Neural cell (in vitro differentiated cells): ENCODE results near the gene CPM. TPM values are rescaled to one million over a fixed set of nuclear protein-coding genes. Genes with fewer than 3 reads are reported as not detected.

ENCODE experiments used
- H2AFZ ChIP-seq: fragments of 200-600, 300-800 bp; sonication (generic), shearing (Covaris generic); 2 replicates; pipeline ENCODE4 v1.6.0; 2014; ENCODE audit warnings: low read depth, mild to moderate bottlenecking, antibody characterized with exemption, low read length, moderate library complexity
- H3F3A ChIP-seq: fragments of 200-600 bp; shearing (Covaris generic); 2 replicates; pipeline ENCODE4 v1.6.1; 2016; ENCODE audit warnings: mild to moderate bottlenecking, moderate library complexity, mixed read lengths, antibody characterized with exemption, low read length; ENCODE audit not compliant: insufficient read depth, poor library complexity, severe bottlenecking
- H3K27ac ChIP-seq: fragments of 200-600, 300-800 bp; sonication (generic), shearing (Covaris generic); 2 replicates; pipeline ENCODE4 v1.5.1; 2014; ENCODE audit warnings: mild to moderate bottlenecking, low read length, moderate library complexity
- H3K27me3 ChIP-seq: fragments of 300-800, 200-600 bp; sonication (generic), shearing (Covaris generic); 2 replicates; pipeline ENCODE4 v1.6.0; 2014; ENCODE audit warnings: mild to moderate bottlenecking, low read depth, low read length, moderate library complexity; ENCODE audit not compliant: insufficient read depth
- H3K36me3 ChIP-seq: fragments of 300-800, 200-600 bp; sonication (generic), shearing (Covaris generic); 2 replicates; pipeline ENCODE4 v1.5.1; 2014; ENCODE audit warnings: mild to moderate bottlenecking, antibody characterized with exemption, low read length, moderate library complexity; ENCODE audit not compliant: insufficient read depth
- H3K4me2 ChIP-seq: fragments of 300-800, 200-600 bp; sonication (generic), shearing (Covaris generic); 2 replicates; pipeline ENCODE4 v1.6.0; 2014; ENCODE audit warnings: mild to moderate bottlenecking, low read length
- H3K4me3 ChIP-seq: fragments of 300-800, 200-600 bp; sonication (generic), shearing (Covaris generic); 2 replicates; pipeline ENCODE4 v1.5.1; 2014; ENCODE audit warnings: mild to moderate bottlenecking, low read length, moderate library complexity
- H3K79me2 ChIP-seq: fragments of 200-600 bp; shearing (Covaris generic); replicated peaks from 2 replicates; pipeline ENCODE4 v1.6.0; 2014; ENCODE audit warnings: mild to moderate bottlenecking, low read length, moderate library complexity; ENCODE audit not compliant: insufficient read depth
- H3K9ac ChIP-seq: fragments of 300-800, 200-600 bp; sonication (generic), shearing (Covaris generic); 2 replicates; pipeline ENCODE4 v1.6.1; 2016; ENCODE audit warnings: mild to moderate bottlenecking, low read length, mixed read lengths
- H3K9me2 ChIP-seq: fragments of 200-600 bp; shearing (Covaris generic); 2 replicates; pipeline ENCODE4 v1.6.1; 2016; ENCODE audit warnings: mild to moderate bottlenecking, low read length, mixed read lengths; ENCODE audit not compliant: insufficient read depth
- H3K9me3 ChIP-seq: fragments of 200-600, 300-800 bp; sonication (generic), shearing (Covaris generic); 2 replicates; pipeline ENCODE4 v1.6.1; 2016; ENCODE audit warnings: mild to moderate bottlenecking, mixed run types, low read length, moderate library complexity, mixed read lengths
- H4K20me1 ChIP-seq: fragments of 200-600 bp; shearing (Covaris generic); 2 replicates; pipeline ENCODE4 v1.6.1; 2016; ENCODE audit warnings: mild to moderate bottlenecking, mixed run types; ENCODE audit not compliant: insufficient read depth
- CTCF ChIP-seq: fragments of 450-650 bp; IDR thresholded peaks from 2 replicates; pipeline ENCODE4 v1.5.1; 2014; ENCODE audit warnings: antibody characterized with exemption, mild to moderate bottlenecking, moderate library complexity; ENCODE audit not compliant: poor library complexity, severe bottlenecking
- EP300 ChIP-seq: fragments of 450-650 bp; conservative IDR thresholded peaks from 2 replicates; pipeline ENCODE4 v1.6.1; 2014; ENCODE audit warnings: antibody characterized with exemption, mild to moderate bottlenecking, moderate library complexity; ENCODE audit not compliant: poor library complexity, severe bottlenecking
- EZH2 ChIP-seq: fragments of 200-600, 300-800 bp; shearing (Covaris generic), sonication (generic); IDR thresholded peaks from 2 replicates; pipeline ENCODE4 v1.6.1; 2014; ENCODE audit warnings: antibody characterized with exemption, low read length, borderline replicate concordance, mild to moderate bottlenecking; ENCODE audit not compliant: insufficient read depth, poor library complexity, severe bottlenecking
- MXI1 ChIP-seq: fragments of 450-650 bp; conservative IDR thresholded peaks from 2 replicates; pipeline ENCODE4 v1.6.1; 2014; ENCODE audit warnings: antibody characterized with exemption, mild to moderate bottlenecking; ENCODE audit not compliant: poor library complexity, severe bottlenecking
- POLR2AphosphoS5 ChIP-seq: IDR thresholded peaks from 2 replicates; pipeline ENCODE4 v1.6.1; 2012
- RAD21 ChIP-seq: fragments of 450-650 bp; conservative IDR thresholded peaks from 2 replicates; pipeline ENCODE4 v1.6.1; 2014; ENCODE audit warnings: antibody characterized with exemption, mild to moderate bottlenecking, moderate library complexity
- REST ChIP-seq: IDR thresholded peaks from 2 replicates; pipeline ENCODE4 v1.6.1; 2012; ENCODE audit warnings: borderline replicate concordance
- SMC3 ChIP-seq: fragments of 450-650 bp; conservative IDR thresholded peaks from 2 replicates; pipeline ENCODE4 v1.6.1; 2014; ENCODE audit warnings: antibody characterized with exemption, mild to moderate bottlenecking, moderate library complexity; ENCODE audit not compliant: poor library complexity
- TAF1 ChIP-seq: IDR thresholded peaks from 2 replicates; pipeline ENCODE4 v1.6.1; 2012; ENCODE audit warnings: low read depth
- polyA plus RNA-seq: library from polyadenylated mRNA; depleted of rRNA; stranded (reverse); fragments of >200 nt; gene quantifications from 2 replicates; pipeline ENCODE4 v1.2.3, GENCODE V29; 2014

The CPM gene
- polyA plus RNA-seq, 1 donor from 2014 or later, result not detected

GRCh38 chr12:68972595-68972994 is 39.6 kb upstream of the CPM start:
- Histone ChIP-seq H3K36me3 (no peaks in the 10 kb centered on the region), H3K79me2 (no peaks in the 10 kb centered on the region), H4K20me1 (no peaks in the 10 kb centered on the region), H3K27ac (no peak overlapping the region), H3K9ac (no peak overlapping the region), H3F3A (no peaks in the 10 kb centered on the region), H3K9me3 (no peaks in the 10 kb centered on the region), H3K9me2 (no peaks in the 10 kb centered on the region), H2AFZ (no peak overlapping the region), H3K4me3 (no peak overlapping the region), H3K27me3 (no peaks in the 10 kb centered on the region), H3K4me2 (no peak overlapping the region)
- TF ChIP-seq POLR2AphosphoS5, result no peak

GRCh38 chr12:68971404-68971803 is 38.4 kb upstream of the CPM start:
- Histone ChIP-seq H3K27me3 (no peaks in the 10 kb centered on the region), H2AFZ (no peak overlapping the region), H3K27ac (no peak overlapping the region), H3K9me2 (no peaks in the 10 kb centered on the region), H3F3A (no peaks in the 10 kb centered on the region), H4K20me1 (no peaks in the 10 kb centered on the region), H3K4me2 (no peak overlapping the region), H3K4me3 (no peak overlapping the region), H3K9me3 (no peaks in the 10 kb centered on the region), H3K36me3 (no peaks in the 10 kb centered on the region), H3K9ac (no peak overlapping the region), H3K79me2 (no peaks in the 10 kb centered on the region)
- TF ChIP-seq TAF1, result no peak
- TF ChIP-seq EZH2, result no peak
- TF ChIP-seq CTCF, result no peak
- no peak for TF ChIP-seq MXI1
- no peak for TF ChIP-seq RAD21
- TF ChIP-seq SMC3, result no peak
- no peak for TF ChIP-seq REST
- no peak for TF ChIP-seq EP300
- TF ChIP-seq POLR2AphosphoS5, result no peak

- Histone ChIP-seq H2AFZ (no peak overlapping the region), H3K4me2 (no peak overlapping the region)
Measured at GRCh38 chr12:68970951-68971350, 38.0 kb upstream of the CPM start.

More at GRCh38 chr12:68970951-68971350, 38.0 kb upstream of the CPM start:
- TF ChIP-seq REST (no peak), SMC3 (no peak), EP300 (no peak), POLR2AphosphoS5 (no peak), MXI1 (no peak), TAF1 (no peak), CTCF (no peak), RAD21 (no peak), EZH2 (no peak)
- no peaks in the 10 kb centered on the region for H3K9me2 ChIP-seq
- H3K27me3 ChIP-seq, result no peaks in the 10 kb centered on the region
- no peaks in the 10 kb centered on the region for H3K79me2 ChIP-seq
- no peaks in the 10 kb centered on the region for H3F3A ChIP-seq
- no peaks in the 10 kb centered on the region for H3K9me3 ChIP-seq
- no peak overlapping the region for H3K9ac ChIP-seq
- H3K4me3 ChIP-seq, result no peak overlapping the region
- no peak overlapping the region for H3K27ac ChIP-seq
- H3K36me3 ChIP-seq, result no peaks in the 10 kb centered on the region
- no peaks in the 10 kb centered on the region for H4K20me1 ChIP-seq
